ENCODE measurements around the gene PFN3.
A peak's percentile ranks its signal among the peaks of the same experiment; 100 is the strongest.
"Not testable (repeated sequence)": the region's sequence is repeated elsewhere in the genome, so short reads cannot be mapped to it uniquely, and the experiment has no call there.

The PFN3 gene

GRCh38 chr5:177393206-177393765 is 7.2 kb downstream of the PFN3 start:
- DNase-seq (ENCODE audit: low spot score), result no peak

GRCh38 chr5:177392765-177393164 is 7.7 kb downstream of the PFN3 start:
- DNase-seq (ENCODE audit: low spot score), result no peak

GRCh38 chr5:177390363-177391300 is 9.8 kb downstream of the PFN3 start:
- DNase-seq (ENCODE audit: low spot score), result peak; percentile 92

GRCh38 chr5:177389241-177390169 is 11.0 kb downstream of the PFN3 start:
- DNase-seq (ENCODE audit: low spot score), result peak; percentile 73

GRCh38 chr5:177388521-177389052 is 11.9 kb downstream of the PFN3 start:
- DNase-seq (ENCODE audit: low spot score), result no peak

GRCh38 chr5:177387405-177387804 is 13.1 kb downstream of the PFN3 start:
- DNase-seq (ENCODE audit: low spot score), result no peak

- no peak for DNase-seq (ENCODE audit: low spot score)
Measured at GRCh38 chr5:177386542-177386941, 13.9 kb downstream of the PFN3 start.

GRCh38 chr5:177385720-177386119 is 14.7 kb downstream of the PFN3 start:
- DNase-seq (ENCODE audit: low spot score), result no peak

GRCh38 chr5:177384134-177384533 is 16.3 kb downstream of the PFN3 start, which contains the start of gene SLC34A1:
TSS of gene SLC34A1 (plus strand) at chr5:177384434. CDS start at chr5:177385742, 1,308 bp downstream.
- no peak for DNase-seq (ENCODE audit: low spot score)

GRCh38 chr5:177383181-177383580 is 17.3 kb downstream of the PFN3 start:
- DNase-seq (ENCODE audit: low spot score), result no peak

- DNase-seq (ENCODE audit: low spot score), result peak; percentile 54
Measured at GRCh38 chr5:177382423-177383029, 17.9 kb downstream of the PFN3 start.

- DNase-seq (ENCODE audit: low spot score), result no peak
Measured at GRCh38 chr5:177380805-177381126, 19.7 kb downstream of the PFN3 start.

- DNase-seq (ENCODE audit: low spot score), result peak; percentile 54
Measured at GRCh38 chr5:177378884-177379883, 21.3 kb downstream of the PFN3 start.

- no peak for DNase-seq (ENCODE audit: low spot score)
Measured at GRCh38 chr5:177377851-177378776, 22.3 kb downstream of the PFN3 start.

GRCh38 chr5:177376107-177376506 is 24.4 kb downstream of the PFN3 start:
- no peak for DNase-seq (ENCODE audit: low spot score)

GRCh38 chr5:177375516-177375915 is 24.9 kb downstream of the PFN3 start:
- DNase-seq (ENCODE audit: low spot score), result not testable (repeated sequence)

- DNase-seq (ENCODE audit: low spot score), result no peak
Measured at GRCh38 chr5:177374211-177374610, 26.2 kb downstream of the PFN3 start.

- no peak for DNase-seq (ENCODE audit: low spot score)
Measured at GRCh38 chr5:177373806-177374205, 26.7 kb downstream of the PFN3 start.

- no peak for DNase-seq (ENCODE audit: low spot score)
Measured at GRCh38 chr5:177372910-177373309, 27.6 kb downstream of the PFN3 start.
